PC-3 (cell line): ENCODE measurements around the gene IL1B. TPM values are rescaled to one million over a fixed set of nuclear protein-coding genes. Genes with fewer than 3 reads are reported as not detected.

Experiments used
- ATAC-seq: fragments of 200-7000 bp; cut with Tn5 transposase; 2 replicates; pipeline ENCODE4 v1.9.1; 2020; ENCODE audit warnings: mild to moderate bottlenecking, moderate library complexity
- BruUV-seq: library from RNA; stranded (reverse); fragments of 400-500 nt; replicated peaks from 2 replicates; lab custom pipeline; 2021; lab: Mats Ljungman, UMichigan
- CTCF ChIA-PET: fragments of 300-600 bp; sonication (Branson Sonifier 250); formaldehyde crosslinking; loops from one replicate; lab custom pipeline; 2022; ENCODE audit warnings: antibody characterized with exemption; lab: Charles Lee
- POLR2A ChIA-PET: fragments of 300-600 bp; sonication (Branson Sonifier 250); formaldehyde crosslinking; loops from one replicate; lab custom pipeline; 2022; ENCODE audit warnings: antibody characterized with exemption; ENCODE audit not compliant: unreplicated experiment; lab: Charles Lee
- DNase-seq: peaks from one replicate; pipeline ENCODE4 v3.0.0-alpha.2; 2015
- H2AFZ ChIP-seq: fragments of 300-600 bp; sonication (generic); 2 replicates; pipeline ENCODE4 v1.6.0; 2016; ENCODE audit warnings: antibody characterized with exemption, low read length
- H3F3A ChIP-seq: fragments of 300-600 bp; sonication (generic); one replicate; pipeline ENCODE4 v1.6.0; 2017; ENCODE audit warnings: antibody characterized with exemption, low read length, control low read depth, mild to moderate bottlenecking; ENCODE audit not compliant: unreplicated experiment
- H3K27ac ChIP-seq: fragments of 300-600 bp; sonication (generic); 2 replicates; pipeline ENCODE4 v1.5.1; 2016; ENCODE audit warnings: mild to moderate bottlenecking, low read length
- H3K27me3 ChIP-seq: fragments of 300-600 bp; sonication (generic); 2 replicates; pipeline ENCODE4 v1.6.1; 2016; ENCODE audit warnings: low read length, mixed read lengths
- H3K36me3 ChIP-seq: fragments of 300-600 bp; sonication (generic); 2 replicates; pipeline ENCODE4 v1.6.1; 2016; ENCODE audit warnings: low read depth, mixed run types, low read length, mixed read lengths
- H3K4me1 ChIP-seq: fragments of 300-600 bp; sonication (generic); 2 replicates; pipeline ENCODE4 v1.5.1; 2016; ENCODE audit warnings: low read length; ENCODE audit not compliant: insufficient read depth
- H3K4me2 ChIP-seq: fragments of 300-600 bp; sonication (generic); 2 replicates; pipeline ENCODE4 v1.6.0; 2016; ENCODE audit warnings: low read length
- H3K4me3 ChIP-seq: fragments of 300-600 bp; sonication (generic); 2 replicates; pipeline ENCODE4 v1.5.1; 2016; ENCODE audit warnings: mild to moderate bottlenecking, low read length, mixed read lengths
- H3K79me2 ChIP-seq: fragments of 300-600 bp; sonication (generic); 2 replicates; pipeline ENCODE4 v1.6.1; 2017; ENCODE audit warnings: low read length, mixed read lengths
- H3K9ac ChIP-seq: fragments of 300-600 bp; sonication (generic); 2 replicates; pipeline ENCODE4 v1.6.0; 2016; ENCODE audit warnings: mild to moderate bottlenecking, low read length
- H3K9me2 ChIP-seq: fragments of 300-600 bp; sonication (generic); replicated peaks from 2 replicates; pipeline ENCODE4 v1.6.1; 2016; ENCODE audit warnings: mixed run types, low read length, mixed read lengths
- H3K9me3 ChIP-seq: fragments of 300-600 bp; sonication (generic); 2 replicates; pipeline ENCODE4 v1.6.1; 2016; ENCODE audit warnings: low read length, mixed read lengths
- H4K20me1 ChIP-seq: fragments of 300-600 bp; sonication (generic); 2 replicates; pipeline ENCODE4 v1.6.1; 2016; ENCODE audit warnings: low read length, mixed read lengths
- EZH2 ChIP-seq: fragments of 300-600 bp; sonication (generic); IDR thresholded peaks from one replicate; pipeline ENCODE4 v1.6.1; 2017; ENCODE audit warnings: antibody characterized with exemption, mild to moderate bottlenecking, low read length; ENCODE audit not compliant: unreplicated experiment
- EZH2phosphoT487 ChIP-seq: fragments of 300-600 bp; sonication (generic); IDR thresholded peaks from 2 replicates; pipeline ENCODE4 v1.6.1; 2018; ENCODE audit warnings: mild to moderate bottlenecking, antibody characterized with exemption, low read length, borderline replicate concordance
- intact Hi-C: fragments of 100-400 bp; cut with micrococcal nuclease; formaldehyde crosslinking; loops from 2 replicates; pipeline ENCODE4 v1.9.0; 2023
- total RNA-seq: library from RNA; depleted of rRNA; stranded (reverse); fragments of >200 nt; gene quantifications from 2 replicates; pipeline ENCODE4 v1.2.3, GENCODE V29; 2014
- TF ChIP-seq, protein P1 (sequence below): fragments of 300-600 bp; sonication (generic); conservative IDR thresholded peaks from 2 replicates; pipeline ENCODE4 v1.5.1; 2017; ENCODE audit warnings: antibody characterized with exemption, low read depth, mild to moderate bottlenecking, low read length

IL1B gene
- total RNA-seq, 1 experiment from 2014 or later, result 67.5 TPM

DNA sequence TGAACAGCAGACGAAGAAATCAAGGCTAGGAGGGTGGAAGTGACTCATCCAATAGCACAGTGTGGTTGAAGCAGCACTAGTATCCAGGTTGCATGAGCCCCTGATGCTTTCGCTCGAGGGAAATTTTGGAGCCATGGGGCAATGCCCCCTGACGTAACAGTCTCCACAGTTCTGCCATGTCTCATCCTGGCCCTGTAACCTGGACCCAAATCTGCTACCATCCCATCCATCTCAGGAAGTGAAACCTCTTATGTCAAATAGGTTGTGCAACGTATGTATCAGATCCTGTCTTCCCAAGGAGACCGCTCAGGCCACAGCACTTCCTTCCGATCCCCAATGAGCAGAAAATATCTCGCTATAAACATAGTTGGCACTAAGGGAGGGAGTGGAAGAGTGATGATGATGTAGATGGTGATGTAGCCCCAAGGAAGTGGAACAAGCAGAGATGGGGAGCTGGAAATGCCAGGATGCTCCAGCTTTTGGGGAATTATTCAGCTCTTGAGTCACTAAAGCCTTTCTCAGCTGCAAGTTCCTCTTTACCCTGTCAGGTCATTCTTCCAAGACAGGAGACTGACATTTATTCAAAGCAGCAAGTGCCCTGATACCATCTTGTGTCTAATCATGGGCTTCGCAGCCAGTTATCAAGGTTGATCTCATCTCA, 3.0 kb upstream of the IL1B start:
- H3K9me2 ChIP-seq, result no peaks in the 10 kb centered on the region
- H3K27ac ChIP-seq, result peak overlapping the region; percentile 77
- ATAC-seq (no peak), DNase-seq (peak; percentile 47)
- no peaks in the 10 kb centered on the region for H3K9me3 ChIP-seq
- peak overlapping the region; percentile 47 for H3K4me2 ChIP-seq
- peaks cover 45% of the 10 kb centered on the region for H3K4me1 ChIP-seq
- H3K36me3 ChIP-seq, result no peaks in the 10 kb centered on the region
- peak overlapping the region; percentile 29; the same call in 1 of the 2 replicates for H3K9ac ChIP-seq
- BruUV-seq, result no TSS peak
- H4K20me1 ChIP-seq, result no peaks in the 10 kb centered on the region
- no peak overlapping the region for H2AFZ ChIP-seq
- no peak for TF ChIP-seq EZH2
- TF ChIP-seq, protein P1, sequence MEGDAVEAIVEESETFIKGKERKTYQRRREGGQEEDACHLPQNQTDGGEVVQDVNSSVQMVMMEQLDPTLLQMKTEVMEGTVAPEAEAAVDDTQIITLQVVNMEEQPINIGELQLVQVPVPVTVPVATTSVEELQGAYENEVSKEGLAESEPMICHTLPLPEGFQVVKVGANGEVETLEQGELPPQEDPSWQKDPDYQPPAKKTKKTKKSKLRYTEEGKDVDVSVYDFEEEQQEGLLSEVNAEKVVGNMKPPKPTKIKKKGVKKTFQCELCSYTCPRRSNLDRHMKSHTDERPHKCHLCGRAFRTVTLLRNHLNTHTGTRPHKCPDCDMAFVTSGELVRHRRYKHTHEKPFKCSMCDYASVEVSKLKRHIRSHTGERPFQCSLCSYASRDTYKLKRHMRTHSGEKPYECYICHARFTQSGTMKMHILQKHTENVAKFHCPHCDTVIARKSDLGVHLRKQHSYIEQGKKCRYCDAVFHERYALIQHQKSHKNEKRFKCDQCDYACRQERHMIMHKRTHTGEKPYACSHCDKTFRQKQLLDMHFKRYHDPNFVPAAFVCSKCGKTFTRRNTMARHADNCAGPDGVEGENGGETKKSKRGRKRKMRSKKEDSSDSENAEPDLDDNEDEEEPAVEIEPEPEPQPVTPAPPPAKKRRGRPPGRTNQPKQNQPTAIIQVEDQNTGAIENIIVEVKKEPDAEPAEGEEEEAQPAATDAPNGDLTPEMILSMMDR, result no peak
- no peak for TF ChIP-seq EZH2phosphoT487
- intact Hi-C loops, result no loop called here
- no peaks in the 10 kb centered on the region for H3K27me3 ChIP-seq
- peaks cover 18% of the 10 kb centered on the region for H3K79me2 ChIP-seq
- peaks cover 7% of the 10 kb centered on the region for H3F3A ChIP-seq
- ChIA-PET CTCF (no interaction called here), POLR2A (no interaction called here)
- no peak overlapping the region for H3K4me3 ChIP-seq

DNA sequence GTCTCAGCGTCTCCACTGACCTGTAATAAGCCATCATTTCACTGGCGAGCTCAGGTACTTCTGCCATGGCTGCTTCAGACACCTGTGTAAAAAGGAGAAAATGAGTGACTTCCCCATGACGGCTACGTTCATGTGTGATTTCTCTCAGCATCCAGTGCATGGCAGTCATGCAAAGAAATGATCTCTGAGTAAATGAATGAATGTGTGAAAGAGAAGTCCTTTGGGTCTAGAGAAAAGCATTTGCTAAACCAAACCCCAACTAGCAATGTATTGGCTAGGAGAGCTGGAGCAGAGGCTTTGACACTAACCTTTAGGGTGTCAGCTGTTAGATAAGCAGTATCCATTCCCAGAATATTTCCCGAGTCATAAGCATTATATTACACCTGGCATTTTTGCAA, 417 bp downstream of the IL1B start:
- Histone ChIP-seq H3K4me3 (peak overlapping the region; percentile 62), H3K9me2 (no peaks in the 10 kb centered on the region), H3K4me2 (peak overlapping the region; percentile 85), H3K9me3 (no peaks in the 10 kb centered on the region), H3K9ac (peak overlapping the region; percentile 88), H3K27ac (peak overlapping the region; percentile 96), H3K36me3 (peaks cover 9% of the 10 kb centered on the region), H4K20me1 (no peaks in the 10 kb centered on the region), H3K79me2 (peaks cover 18% of the 10 kb centered on the region), H3K27me3 (no peaks in the 10 kb centered on the region), H3F3A (peaks cover 7% of the 10 kb centered on the region), H3K4me1 (peaks cover 52% of the 10 kb centered on the region), H2AFZ (no peak overlapping the region)
- ChIA-PET POLR2A (no interaction called here), CTCF (interaction anchor here (0.6 to 1.3 kb wide), 2 partner anchors 87 to 244 kb away, joined by 3 to 4 read pairs; no protein-coding TSS in a partner anchor)
- DNase-seq (no peak), ATAC-seq (no peak)
- TF ChIP-seq, protein P1, result no peak
- TF ChIP-seq EZH2phosphoT487 (no peak), EZH2 (no peak)
- BruUV-seq, result TSS peak; percentile 88
- intact Hi-C loops, result loop anchor here (2.0 kb wide), 2 partner anchors 31 to 45 kb away; no protein-coding TSS in a partner anchor
